Measurements from ENCODE around the gene FRAS1. TPM values are rescaled to one million over a fixed set of nuclear protein-coding genes. Genes with fewer than 3 reads are reported as not detected.

The FRAS1 gene
- total and polyA plus RNA-seq, 4 donors: 0.08 to 1.4 (median 0.87) TPM; not detected in 1

GRCh38 chr4:78360466-78360865 lies 303.3 kb downstream of the FRAS1 start:
- H3K4me3 ChIP-seq (ENCODE audit: low read length in 2 of 2): no peak overlapping the region
- H3K9me3 ChIP-seq (ENCODE audit: control insufficient read depth, low read length): no peaks in the 10 kb centered on the region
- WGBS, 2 donors: 75 to 80% methylated on average over 3 of the region's 3 CpGs
- H3K27me3 ChIP-seq (ENCODE audit: control insufficient read depth in 1 of 2, insufficient read depth in 2 of 2, low read length in 1 of 2): no peaks in the 10 kb centered on the region
- H3K27ac ChIP-seq (ENCODE audit: low read depth in 1 of 2, low read length in 2 of 2): no peak overlapping the region
- DNase-seq (no peak), ATAC-seq (ENCODE audit: low FRiP score) (no peak)
- intact Hi-C loops (cut with DNase I): no loop called here
- no peaks in the 10 kb centered on the region for H3K4me1 ChIP-seq (ENCODE audit: control insufficient read depth in 1 of 2, insufficient read depth in 2 of 2, low read length in 2 of 2)
- no peaks in the 10 kb centered on the region for H3K36me3 ChIP-seq (ENCODE audit: control insufficient read depth in 1 of 2, insufficient read depth in 2 of 2, low read length in 1 of 2)

DNA sequence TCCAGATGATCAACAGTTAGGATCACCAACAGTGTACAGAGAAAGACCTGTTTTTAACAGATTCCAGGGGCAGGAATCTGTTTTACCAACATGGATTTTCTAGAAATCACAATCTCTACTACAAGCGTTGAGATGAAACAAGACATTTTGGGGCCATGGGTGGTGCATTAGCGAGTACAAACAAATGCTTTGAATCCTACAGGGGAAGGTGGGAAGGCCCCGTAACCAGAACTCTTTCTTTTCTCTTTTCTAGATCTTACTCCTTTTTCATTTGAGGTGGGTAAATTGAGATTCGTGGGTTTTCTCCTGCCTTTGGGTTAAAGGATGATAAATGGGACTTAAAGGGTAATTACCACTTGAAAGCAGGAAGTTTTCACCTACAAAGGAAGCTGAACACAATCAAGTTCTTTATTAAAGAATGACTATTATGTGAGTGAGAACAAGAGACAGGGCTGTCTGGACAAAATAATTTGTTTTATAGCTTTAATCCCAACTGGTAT lies 304.5 kb downstream of the FRAS1 start:
- no peak overlapping the region for H3K27ac ChIP-seq (ENCODE audit: low read depth in 1 of 2, low read length in 2 of 2)
- DNase-seq (no peak), ATAC-seq (ENCODE audit: low FRiP score) (no peak)
- H3K4me3 ChIP-seq (ENCODE audit: low read length in 2 of 2): no peak overlapping the region
- no peaks in the 10 kb centered on the region for H3K27me3 ChIP-seq (ENCODE audit: control insufficient read depth in 1 of 2, insufficient read depth in 2 of 2, low read length in 1 of 2)
- H3K9me3 ChIP-seq (ENCODE audit: control insufficient read depth, low read length): no peaks in the 10 kb centered on the region
- no peaks in the 10 kb centered on the region for H3K4me1 ChIP-seq (ENCODE audit: control insufficient read depth in 1 of 2, insufficient read depth in 2 of 2, low read length in 2 of 2)
- H3K36me3 ChIP-seq (ENCODE audit: control insufficient read depth in 1 of 2, insufficient read depth in 2 of 2, low read length in 1 of 2): no peaks in the 10 kb centered on the region
- WGBS, 2 donors: 65 to 75% methylated on average over 4 of the region's 4 CpGs
- intact Hi-C loops (cut with DNase I): no loop called here

DNA sequence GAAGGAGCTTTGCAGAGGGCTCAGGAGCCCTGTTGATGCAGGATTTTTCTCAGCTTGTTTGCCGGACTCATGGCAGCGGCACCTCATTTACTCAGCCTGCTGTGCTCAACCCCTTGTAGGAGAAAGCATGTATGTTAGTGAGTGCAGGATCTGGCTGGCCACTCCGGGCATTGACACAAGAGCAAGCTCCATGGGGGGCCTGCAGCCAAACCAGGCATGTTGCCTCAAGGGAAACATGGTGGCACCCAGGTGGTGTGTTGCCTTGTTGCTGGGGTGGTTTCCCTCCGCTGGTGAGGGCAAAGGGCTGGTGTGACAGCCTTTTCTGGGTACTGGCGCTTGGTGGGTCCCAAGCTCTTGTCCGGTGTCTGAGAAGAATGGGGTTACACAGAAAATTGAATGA lies 305.2 kb downstream of the FRAS1 start:
- Histone ChIP-seq H3K9me3 (ENCODE audit: control insufficient read depth, low read length) (no peaks in the 10 kb centered on the region), H3K27me3 (ENCODE audit: control insufficient read depth in 1 of 2, insufficient read depth in 2 of 2, low read length in 1 of 2) (no peaks in the 10 kb centered on the region), H3K27ac (ENCODE audit: low read depth in 1 of 2, low read length in 2 of 2) (no peak overlapping the region), H3K36me3 (ENCODE audit: control insufficient read depth in 1 of 2, insufficient read depth in 2 of 2, low read length in 1 of 2) (no peaks in the 10 kb centered on the region), H3K4me3 (ENCODE audit: low read length in 2 of 2) (no peak overlapping the region), H3K4me1 (ENCODE audit: control insufficient read depth in 1 of 2, insufficient read depth in 2 of 2, low read length in 2 of 2) (no peaks in the 10 kb centered on the region)
- DNase-seq (no peak), ATAC-seq (ENCODE audit: low FRiP score) (no peak)
- 96% methylated on average over 6 of the region's 6 CpGs for WGBS, 2 donors
- intact Hi-C loops (cut with DNase I): no loop called here

- no peaks in the 10 kb centered on the region for H3K27me3 ChIP-seq (ENCODE audit: control insufficient read depth in 1 of 2, insufficient read depth in 2 of 2, low read length in 1 of 2)
- H3K4me1 ChIP-seq (ENCODE audit: control insufficient read depth in 1 of 2, insufficient read depth in 2 of 2, low read length in 2 of 2): no peaks in the 10 kb centered on the region
- 58 to 73% methylated on average over 6 of the region's 6 CpGs for WGBS, 2 donors
- no peak for ATAC-seq (ENCODE audit: low FRiP score)
- H3K4me3 ChIP-seq (ENCODE audit: low read length in 2 of 2): no peak overlapping the region
- no peak overlapping the region for H3K27ac ChIP-seq (ENCODE audit: low read depth in 1 of 2, low read length in 2 of 2)
- intact Hi-C loops (cut with DNase I): no loop called here
- H3K36me3 ChIP-seq (ENCODE audit: control insufficient read depth in 1 of 2, insufficient read depth in 2 of 2, low read length in 1 of 2): no peaks in the 10 kb centered on the region
- DNase-seq: no peak
- H3K9me3 ChIP-seq (ENCODE audit: control insufficient read depth, low read length): no peaks in the 10 kb centered on the region
These were observed 306.0 kb downstream of the FRAS1 start for GRCh38 chr4:78363031-78363570.

DNA sequence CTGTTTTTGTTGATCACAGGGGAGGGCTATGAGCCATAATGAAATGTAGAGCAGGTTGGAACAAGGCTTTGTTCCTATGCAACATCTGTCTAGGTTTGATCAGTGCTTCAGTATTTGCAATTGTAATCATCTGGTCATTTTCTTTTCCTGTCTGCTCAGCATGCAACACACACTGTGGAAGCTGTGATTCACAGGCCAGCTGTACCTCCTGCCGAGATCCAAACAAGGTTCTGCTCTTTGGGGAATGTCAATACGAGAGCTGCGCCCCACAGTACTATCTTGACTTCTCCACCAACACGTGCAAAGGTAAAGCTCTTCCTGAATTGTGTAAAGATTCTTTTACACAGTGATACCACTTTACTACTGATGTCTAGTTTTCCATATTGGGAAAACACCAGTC lies 312.6 kb downstream of the FRAS1 start:
- no peak overlapping the region for H3K4me3 ChIP-seq (ENCODE audit: low read length in 2 of 2)
- 61 to 64% methylated on average over 4 of the region's 4 CpGs for WGBS, 2 donors
- H3K36me3 ChIP-seq (ENCODE audit: control insufficient read depth in 1 of 2, insufficient read depth in 2 of 2, low read length in 1 of 2): no peaks in the 10 kb centered on the region
- ATAC-seq (ENCODE audit: low FRiP score) (no peak), DNase-seq (no peak)
- H3K27me3 ChIP-seq (ENCODE audit: control insufficient read depth in 1 of 2, insufficient read depth in 2 of 2, low read length in 1 of 2): no peaks in the 10 kb centered on the region
- intact Hi-C loops (cut with DNase I): no loop called here
- H3K9me3 ChIP-seq (ENCODE audit: control insufficient read depth, low read length): no peaks in the 10 kb centered on the region
- no peak overlapping the region for H3K27ac ChIP-seq (ENCODE audit: low read depth in 1 of 2, low read length in 2 of 2)
- H3K4me1 ChIP-seq (ENCODE audit: control insufficient read depth in 1 of 2, insufficient read depth in 2 of 2, low read length in 2 of 2): no peaks in the 10 kb centered on the region

DNA sequence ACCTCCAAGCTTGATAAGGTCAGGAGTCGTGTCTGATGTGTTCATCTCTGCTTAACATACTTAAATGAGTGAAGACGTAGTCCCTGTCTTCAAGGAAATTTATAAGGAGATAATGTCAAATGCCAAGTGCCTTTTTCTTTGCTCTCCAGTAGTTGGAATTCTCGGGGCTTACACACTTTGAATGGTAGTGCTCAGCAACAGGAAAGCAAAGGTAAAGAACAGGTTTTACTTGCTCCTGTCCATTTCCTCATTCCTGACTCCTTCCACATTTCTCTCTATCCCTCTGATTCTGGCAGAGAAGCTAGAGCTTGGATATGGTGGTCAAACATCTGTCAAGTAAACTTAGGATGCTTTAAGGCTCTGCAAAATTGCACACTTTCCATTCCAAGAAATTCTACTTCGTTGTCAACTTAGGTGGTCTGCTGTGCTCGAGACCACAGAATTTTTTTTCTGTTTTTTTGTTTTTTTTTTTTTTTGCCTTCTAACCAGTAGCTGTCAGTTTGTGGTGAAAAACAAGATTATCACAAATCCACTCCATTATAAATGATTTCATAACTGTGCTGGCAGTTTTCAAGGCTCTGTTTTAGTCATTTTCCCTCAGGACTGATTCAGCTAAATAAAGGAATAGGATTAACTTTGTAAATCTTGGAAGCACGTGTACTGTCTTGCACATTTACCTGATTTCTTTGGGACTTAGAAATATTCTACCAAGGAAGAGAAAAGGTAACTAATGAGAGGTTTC lies 313.7 kb downstream of the FRAS1 start:
- no peaks in the 10 kb centered on the region for H3K9me3 ChIP-seq (ENCODE audit: control insufficient read depth, low read length)
- H3K27me3 ChIP-seq (ENCODE audit: control insufficient read depth in 1 of 2, insufficient read depth in 2 of 2, low read length in 1 of 2): no peaks in the 10 kb centered on the region
- H3K4me1 ChIP-seq (ENCODE audit: control insufficient read depth in 1 of 2, insufficient read depth in 2 of 2, low read length in 2 of 2): no peaks in the 10 kb centered on the region
- H3K27ac ChIP-seq (ENCODE audit: low read depth in 1 of 2, low read length in 2 of 2): no peak overlapping the region
- H3K4me3 ChIP-seq (ENCODE audit: low read length in 2 of 2): no peak overlapping the region
- intact Hi-C loops (cut with DNase I): no loop called here
- DNase-seq (no peak), ATAC-seq (ENCODE audit: low FRiP score) (no peak)
- WGBS, 2 donors: 66% methylated on average over 6 of the region's 6 CpGs
- H3K36me3 ChIP-seq (ENCODE audit: control insufficient read depth in 1 of 2, insufficient read depth in 2 of 2, low read length in 1 of 2): no peaks in the 10 kb centered on the region

DNA sequence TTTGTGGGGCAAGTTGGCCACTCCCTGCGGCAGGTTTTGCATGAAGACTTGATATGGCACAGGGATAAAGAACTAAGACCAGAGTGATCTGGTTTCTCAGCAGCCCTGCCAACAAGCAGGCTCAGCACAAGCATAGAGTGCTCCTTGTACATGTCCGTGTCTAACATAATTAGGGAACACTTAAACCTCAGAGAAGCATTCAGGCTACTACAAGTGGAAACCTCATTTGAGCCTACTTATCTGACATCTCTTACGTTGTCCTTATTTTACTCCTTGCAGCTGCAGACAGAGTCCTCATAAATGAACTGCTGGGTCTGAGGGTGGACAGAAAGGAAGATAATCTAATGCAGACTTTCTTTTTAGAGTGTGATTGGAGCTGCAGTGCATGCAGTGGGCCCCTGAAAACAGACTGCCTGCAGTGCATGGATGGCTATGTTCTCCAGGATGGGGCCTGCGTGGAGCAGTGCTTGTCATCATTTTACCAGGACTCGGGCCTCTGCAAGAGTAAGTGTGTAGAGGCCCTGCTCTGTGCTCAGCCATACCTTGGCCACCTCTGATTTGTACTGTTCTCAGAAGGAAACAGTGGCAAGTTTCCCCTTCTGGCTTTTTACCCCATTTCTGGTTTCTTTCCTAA lies 315.3 kb downstream of the FRAS1 start:
- no peaks in the 10 kb centered on the region for H3K27me3 ChIP-seq (ENCODE audit: control insufficient read depth in 1 of 2, insufficient read depth in 2 of 2, low read length in 1 of 2)
- H3K36me3 ChIP-seq (ENCODE audit: control insufficient read depth in 1 of 2, insufficient read depth in 2 of 2, low read length in 1 of 2): no peaks in the 10 kb centered on the region
- no peak overlapping the region for H3K27ac ChIP-seq (ENCODE audit: low read depth in 1 of 2, low read length in 2 of 2)
- no peaks in the 10 kb centered on the region for H3K9me3 ChIP-seq (ENCODE audit: control insufficient read depth, low read length)
- H3K4me1 ChIP-seq (ENCODE audit: control insufficient read depth in 1 of 2, insufficient read depth in 2 of 2, low read length in 2 of 2): no peaks in the 10 kb centered on the region
- intact Hi-C loops (cut with DNase I): no loop called here
- ATAC-seq (ENCODE audit: low FRiP score) (no peak), DNase-seq (no peak)
- 88 to 90% methylated on average over 5 of the region's 5 CpGs for WGBS, 2 donors
- H3K4me3 ChIP-seq (ENCODE audit: low read length in 2 of 2): no peak overlapping the region

- intact Hi-C loops (cut with DNase I): no loop called here
- 91 to 92% methylated on average over 2 of the region's 2 CpGs for WGBS, 2 donors
- no peak overlapping the region for H3K4me3 ChIP-seq (ENCODE audit: low read length in 2 of 2)
- ATAC-seq (ENCODE audit: low FRiP score) (no peak), DNase-seq (no peak)
- no peaks in the 10 kb centered on the region for H3K36me3 ChIP-seq (ENCODE audit: control insufficient read depth in 1 of 2, insufficient read depth in 2 of 2, low read length in 1 of 2)
- no peaks in the 10 kb centered on the region for H3K9me3 ChIP-seq (ENCODE audit: control insufficient read depth, low read length)
- H3K27me3 ChIP-seq (ENCODE audit: control insufficient read depth in 1 of 2, insufficient read depth in 2 of 2, low read length in 1 of 2): no peaks in the 10 kb centered on the region
- H3K4me1 ChIP-seq (ENCODE audit: control insufficient read depth in 1 of 2, insufficient read depth in 2 of 2, low read length in 2 of 2): no peaks in the 10 kb centered on the region
- no peak overlapping the region for H3K27ac ChIP-seq (ENCODE audit: low read depth in 1 of 2, low read length in 2 of 2)
These were observed 320.4 kb downstream of the FRAS1 start for GRCh38 chr4:78377555-78377954.

- Histone ChIP-seq H3K9me3 (ENCODE audit: control insufficient read depth, low read length) (no peaks in the 10 kb centered on the region), H3K27me3 (ENCODE audit: control insufficient read depth in 1 of 2, insufficient read depth in 2 of 2, low read length in 1 of 2) (no peaks in the 10 kb centered on the region), H3K27ac (ENCODE audit: low read depth in 1 of 2, low read length in 2 of 2) (no peak overlapping the region), H3K4me3 (ENCODE audit: low read length in 2 of 2) (no peak overlapping the region), H3K36me3 (ENCODE audit: control insufficient read depth in 1 of 2, insufficient read depth in 2 of 2, low read length in 1 of 2) (no peaks in the 10 kb centered on the region), H3K4me1 (ENCODE audit: control insufficient read depth in 1 of 2, insufficient read depth in 2 of 2, low read length in 2 of 2) (no peaks in the 10 kb centered on the region)
- intact Hi-C loops (cut with DNase I): no loop called here
- DNase-seq: no peak
- ATAC-seq (ENCODE audit: low FRiP score): no peak
- 70 to 83% methylated on average over 4 of the region's 4 CpGs for WGBS, 2 donors
These were observed 321.9 kb downstream of the FRAS1 start for GRCh38 chr4:78379040-78379439.

Data from aorta (tissue), 5 donors.